Upper lobe of right lung (tissue), 1 donor: ENCODE measurements around the gene OGFR. TPM values are rescaled to one million over a fixed set of nuclear protein-coding genes. Genes with fewer than 3 reads are reported as not detected.
A peak's percentile ranks its signal among the peaks of the same experiment; 100 is the strongest.

ENCODE experiments used
- ATAC-seq: fragments of 200-7000 bp; cut with Tn5 transposase; one replicate; pipeline ENCODE4 v1.9.1; 2020; ENCODE audit warnings: mild to moderate bottlenecking, moderate library complexity
- DNase-seq: peaks from one replicate; pipeline ENCODE4 v3.0.0-alpha.2; 2020
- H3K27ac ChIP-seq: fragments of 200-600 bp; one replicate; pipeline ENCODE4 v1.8.0; 2022
- H3K27me3 ChIP-seq: fragments of 200-600 bp; one replicate; pipeline ENCODE4 v1.8.0; 2022; ENCODE audit warnings: mild to moderate bottlenecking
- H3K36me3 ChIP-seq: fragments of 200-600 bp; one replicate; pipeline ENCODE4 v1.8.0; 2022
- H3K4me1 ChIP-seq: fragments of 200-600 bp; one replicate; pipeline ENCODE4 v1.8.0; 2022
- H3K4me3 ChIP-seq: fragments of 200-600 bp; one replicate; pipeline ENCODE4 v1.8.0; 2022; ENCODE audit warnings: mild to moderate bottlenecking
- H3K9me3 ChIP-seq: fragments of 200-600 bp; one replicate; pipeline ENCODE4 v1.8.0; 2022
- CTCF ChIP-seq: fragments of 200-600 bp; IDR thresholded peaks from one replicate; pipeline ENCODE4 v1.8.0; 2022; ENCODE audit warnings: antibody characterized with exemption
- intact Hi-C: fragments of 100-400 bp; cut with DNase I; formaldehyde crosslinking; loops from one replicate; pipeline ENCODE4 v1.11.0; 2022
- total RNA-seq: library from RNA; stranded (reverse); fragmentation: NEBNext Ultra II Directional; extraction: Animal tissue kit (Norgen Biotek cat#: 25700); gene quantifications from one replicate; pipeline ENCODE4 v1.2.1, GENCODE V29; 2021
- donor health status: DM: no; HTN: yes; CAD: no; lungs with severe emphysema.

Gene OGFR
- total RNA-seq, 1 donor from 2014 or later: 58.2 TPM

- no peak for DNase-seq
- intact Hi-C loops: no loop called here
- TF ChIP-seq CTCF: no peak
These were observed 30.6 kb upstream of the OGFR start for GRCh38 chr20:62773845-62774714.

GRCh38 chr20:62774762-62775161, 29.9 kb upstream of the OGFR start:
- TF ChIP-seq CTCF: no peak
- no peaks in the 10 kb centered on the region for H3K9me3 ChIP-seq
- H3K4me1 ChIP-seq: peaks cover 11% of the 10 kb centered on the region
- DNase-seq: no peak
- intact Hi-C loops: no loop called here
- H3K27me3 ChIP-seq: no peaks in the 10 kb centered on the region
- H3K36me3 ChIP-seq: no peaks in the 10 kb centered on the region
- H3K27ac ChIP-seq: no peak overlapping the region
- peak; percentile 14 for ATAC-seq
- no peak overlapping the region for H3K4me3 ChIP-seq

More at GRCh38 chr20:62773845-62774714, 30.6 kb upstream of the OGFR start:
- no peak overlapping the region for H3K4me3 ChIP-seq
- H3K27me3 ChIP-seq: no peaks in the 10 kb centered on the region
- H3K9me3 ChIP-seq: no peaks in the 10 kb centered on the region
- no peak for ATAC-seq
- no peaks in the 10 kb centered on the region for H3K36me3 ChIP-seq
- H3K27ac ChIP-seq: no peak overlapping the region
- peaks cover 11% of the 10 kb centered on the region for H3K4me1 ChIP-seq

GRCh38 chr20:62775206-62775605, 29.4 kb upstream of the OGFR start:
- H3K36me3 ChIP-seq: no peaks in the 10 kb centered on the region
- ATAC-seq (no peak), DNase-seq (no peak)
- intact Hi-C loops: no loop called here
- no peaks in the 10 kb centered on the region for H3K9me3 ChIP-seq
- H3K4me1 ChIP-seq: peaks cover 11% of the 10 kb centered on the region
- peaks cover 2% of the 10 kb centered on the region for H3K27me3 ChIP-seq
- H3K27ac ChIP-seq: no peak overlapping the region
- H3K4me3 ChIP-seq: no peak overlapping the region
- TF ChIP-seq CTCF: no peak

- no peak overlapping the region for H3K4me3 ChIP-seq
- no peak for TF ChIP-seq CTCF
- H3K27me3 ChIP-seq: peaks cover 8% of the 10 kb centered on the region
- no peaks in the 10 kb centered on the region for H3K36me3 ChIP-seq
- DNase-seq: no peak
- no peak for ATAC-seq
- intact Hi-C loops: no loop called here
- peaks cover 11% of the 10 kb centered on the region for H3K4me1 ChIP-seq
- H3K9me3 ChIP-seq: no peaks in the 10 kb centered on the region
- peak overlapping the region; percentile 24 for H3K27ac ChIP-seq
These were observed 28.5 kb upstream of the OGFR start for GRCh38 chr20:62776035-62776691.

- Histone ChIP-seq H3K27me3 (peaks cover 8% of the 10 kb centered on the region), H3K4me1 (peaks cover 11% of the 10 kb centered on the region), H3K36me3 (no peaks in the 10 kb centered on the region), H3K27ac (peak overlapping the region; percentile 24), H3K9me3 (no peaks in the 10 kb centered on the region), H3K4me3 (no peak overlapping the region)
- no peak for TF ChIP-seq CTCF
- peak; percentile 31 for ATAC-seq
- no peak for DNase-seq
- intact Hi-C loops: no loop called here
These were observed 27.7 kb upstream of the OGFR start for GRCh38 chr20:62776692-62777527.
